Prostate gland (tissue), 2 donors: ENCODE measurements around the gene PDE6B.

Experiments
- CTCF ChIP-seq, 4 experiments: fragments of 200-600 bp in 2 of 4; fragments of 450-650 bp in 2 of 4; sonication (generic) in 2 of 4; IDR thresholded peaks; 1 replicate in 3 of 4; 2 replicates in 1 of 4; pipeline ENCODE4 v1.5.1; 2016 to 2019; ENCODE audit warnings: antibody characterized with exemption in 4 of 4, mild to moderate bottlenecking in 2 of 4, moderate library complexity in 2 of 4
- POLR2A ChIP-seq: fragments of 450-650 bp; IDR thresholded peaks from one replicate; pipeline ENCODE4 v1.6.1; 2016; ENCODE audit warnings: antibody characterized with exemption, mild to moderate bottlenecking

- TF ChIP-seq POLR2A (no peak), CTCF (IDR thresholded peaks at IDR 0.05) (no peak)
Measured at GRCh38 chr4:655464-656151, 30.2 kb downstream of the PDE6B start.
